ENCODE measurements around the gene CCND1. TPM values are rescaled to one million over a fixed set of nuclear protein-coding genes. Genes with fewer than 3 reads are reported as not detected.

The CCND1 gene
- total and polyA plus RNA-seq, 10 of the 15 experiments (the other 5 are each of a cell fraction or from before 2014, with no cell fraction given) = 0.09 to 6.6 (median 0.59) TPM; not detected in 2

GRCh38 chr11:69594481-69594880, 46.5 kb upstream of the CCND1 start:
- no TSS peak for BruUV-seq (replicated peaks)

More at GRCh38 chr11:69594481-69594880, 46.5 kb upstream of the CCND1 start:
- ChIA-PET CTCF (no interaction called here), POLR2A (interaction anchor here (0.5 kb wide), 1 partner anchor 133 kb away, joined by 3 read pairs; no protein-coding TSS in a partner anchor), RAD21 (ENCODE audit: unreplicated experiment) (no interaction called here), SMC1A (ENCODE audit: uncharacterized antibody, unreplicated experiment) (no interaction called here)
- no peak overlapping the region for H3K4me3 ChIP-seq
- no peak for DNase-seq (ENCODE audit: low read depth, low spot score)
- no peaks in the 10 kb centered on the region; the same call in 2 of the 3 replicates for H3K9me3 ChIP-seq (replicated peaks; ENCODE audit: control insufficient read depth, insufficient read depth, low read length)
- no peak overlapping the region for H3K9ac ChIP-seq (ENCODE audit: control insufficient read depth, insufficient read depth, low read length)
- intact Hi-C loops (cut with micrococcal nuclease; ENCODE audit: unreplicated experiment) = no loop called here
- H3K4me2 ChIP-seq (ENCODE audit: control insufficient read depth, insufficient read depth) = no peak overlapping the region
- no peak for ATAC-seq
- TF ChIP-seq, protein P1, sequence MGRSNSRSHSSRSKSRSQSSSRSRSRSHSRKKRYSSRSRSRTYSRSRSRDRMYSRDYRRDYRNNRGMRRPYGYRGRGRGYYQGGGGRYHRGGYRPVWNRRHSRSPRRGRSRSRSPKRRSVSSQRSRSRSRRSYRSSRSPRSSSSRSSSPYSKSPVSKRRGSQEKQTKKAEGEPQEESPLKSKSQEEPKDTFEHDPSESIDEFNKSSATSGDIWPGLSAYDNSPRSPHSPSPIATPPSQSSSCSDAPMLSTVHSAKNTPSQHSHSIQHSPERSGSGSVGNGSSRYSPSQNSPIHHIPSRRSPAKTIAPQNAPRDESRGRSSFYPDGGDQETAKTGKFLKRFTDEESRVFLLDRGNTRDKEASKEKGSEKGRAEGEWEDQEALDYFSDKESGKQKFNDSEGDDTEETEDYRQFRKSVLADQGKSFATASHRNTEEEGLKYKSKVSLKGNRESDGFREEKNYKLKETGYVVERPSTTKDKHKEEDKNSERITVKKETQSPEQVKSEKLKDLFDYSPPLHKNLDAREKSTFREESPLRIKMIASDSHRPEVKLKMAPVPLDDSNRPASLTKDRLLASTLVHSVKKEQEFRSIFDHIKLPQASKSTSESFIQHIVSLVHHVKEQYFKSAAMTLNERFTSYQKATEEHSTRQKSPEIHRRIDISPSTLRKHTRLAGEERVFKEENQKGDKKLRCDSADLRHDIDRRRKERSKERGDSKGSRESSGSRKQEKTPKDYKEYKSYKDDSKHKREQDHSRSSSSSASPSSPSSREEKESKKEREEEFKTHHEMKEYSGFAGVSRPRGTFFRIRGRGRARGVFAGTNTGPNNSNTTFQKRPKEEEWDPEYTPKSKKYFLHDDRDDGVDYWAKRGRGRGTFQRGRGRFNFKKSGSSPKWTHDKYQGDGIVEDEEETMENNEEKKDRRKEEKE (IDR thresholded peaks at IDR 0.05) = no peak
- TF ChIP-seq SREBF1 (IDR thresholded peaks at IDR 0.05; ENCODE audit: low read length) = no peak
- no peak for TF ChIP-seq SIX5 (IDR thresholded peaks at IDR 0.05; ENCODE audit: low read depth, low read length, severe bottlenecking)
- TF ChIP-seq ZBED1 (IDR thresholded peaks at IDR 0.05; ENCODE audit: borderline replicate concordance) = no peak
- TF ChIP-seq, protein P2, sequence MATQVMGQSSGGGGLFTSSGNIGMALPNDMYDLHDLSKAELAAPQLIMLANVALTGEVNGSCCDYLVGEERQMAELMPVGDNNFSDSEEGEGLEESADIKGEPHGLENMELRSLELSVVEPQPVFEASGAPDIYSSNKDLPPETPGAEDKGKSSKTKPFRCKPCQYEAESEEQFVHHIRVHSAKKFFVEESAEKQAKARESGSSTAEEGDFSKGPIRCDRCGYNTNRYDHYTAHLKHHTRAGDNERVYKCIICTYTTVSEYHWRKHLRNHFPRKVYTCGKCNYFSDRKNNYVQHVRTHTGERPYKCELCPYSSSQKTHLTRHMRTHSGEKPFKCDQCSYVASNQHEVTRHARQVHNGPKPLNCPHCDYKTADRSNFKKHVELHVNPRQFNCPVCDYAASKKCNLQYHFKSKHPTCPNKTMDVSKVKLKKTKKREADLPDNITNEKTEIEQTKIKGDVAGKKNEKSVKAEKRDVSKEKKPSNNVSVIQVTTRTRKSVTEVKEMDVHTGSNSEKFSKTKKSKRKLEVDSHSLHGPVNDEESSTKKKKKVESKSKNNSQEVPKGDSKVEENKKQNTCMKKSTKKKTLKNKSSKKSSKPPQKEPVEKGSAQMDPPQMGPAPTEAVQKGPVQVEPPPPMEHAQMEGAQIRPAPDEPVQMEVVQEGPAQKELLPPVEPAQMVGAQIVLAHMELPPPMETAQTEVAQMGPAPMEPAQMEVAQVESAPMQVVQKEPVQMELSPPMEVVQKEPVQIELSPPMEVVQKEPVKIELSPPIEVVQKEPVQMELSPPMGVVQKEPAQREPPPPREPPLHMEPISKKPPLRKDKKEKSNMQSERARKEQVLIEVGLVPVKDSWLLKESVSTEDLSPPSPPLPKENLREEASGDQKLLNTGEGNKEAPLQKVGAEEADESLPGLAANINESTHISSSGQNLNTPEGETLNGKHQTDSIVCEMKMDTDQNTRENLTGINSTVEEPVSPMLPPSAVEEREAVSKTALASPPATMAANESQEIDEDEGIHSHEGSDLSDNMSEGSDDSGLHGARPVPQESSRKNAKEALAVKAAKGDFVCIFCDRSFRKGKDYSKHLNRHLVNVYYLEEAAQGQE (IDR thresholded peaks at IDR 0.05; ENCODE audit: low read depth, low read length) = no peak
- no peak for TF ChIP-seq RB1 (IDR thresholded peaks at IDR 0.05; ENCODE audit: borderline replicate concordance)
- TF ChIP-seq NFIC (IDR thresholded peaks at IDR 0.05; ENCODE audit: low read depth, low read length) = no peak
- TF ChIP-seq, protein P3, sequence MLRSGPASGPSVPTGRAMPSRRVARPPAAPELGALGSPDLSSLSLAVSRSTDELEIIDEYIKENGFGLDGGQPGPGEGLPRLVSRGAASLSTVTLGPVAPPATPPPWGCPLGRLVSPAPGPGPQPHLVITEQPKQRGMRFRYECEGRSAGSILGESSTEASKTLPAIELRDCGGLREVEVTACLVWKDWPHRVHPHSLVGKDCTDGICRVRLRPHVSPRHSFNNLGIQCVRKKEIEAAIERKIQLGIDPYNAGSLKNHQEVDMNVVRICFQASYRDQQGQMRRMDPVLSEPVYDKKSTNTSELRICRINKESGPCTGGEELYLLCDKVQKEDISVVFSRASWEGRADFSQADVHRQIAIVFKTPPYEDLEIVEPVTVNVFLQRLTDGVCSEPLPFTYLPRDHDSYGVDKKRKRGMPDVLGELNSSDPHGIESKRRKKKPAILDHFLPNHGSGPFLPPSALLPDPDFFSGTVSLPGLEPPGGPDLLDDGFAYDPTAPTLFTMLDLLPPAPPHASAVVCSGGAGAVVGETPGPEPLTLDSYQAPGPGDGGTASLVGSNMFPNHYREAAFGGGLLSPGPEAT (IDR thresholded peaks at IDR 0.05; ENCODE audit: low read depth) = no peak
- TF ChIP-seq ASH2L (IDR thresholded peaks at IDR 0.05; ENCODE audit: borderline replicate concordance, low read depth) = no peak
- no peak for TF ChIP-seq ZNF384 (IDR thresholded peaks at IDR 0.05; ENCODE audit: borderline replicate concordance, low read depth, low read length)
- no peak for TF ChIP-seq CREM (IDR thresholded peaks at IDR 0.05; ENCODE audit: low read depth)
- no peak for TF ChIP-seq MTA3 (IDR thresholded peaks at IDR 0.05; ENCODE audit: borderline replicate concordance, low read length)
- whole genome bisulfite sequencing (ENCODE audit: insufficient coverage, insufficient replicate concordance, low lambda C conversion rate, missing lambda C conversion rate) = 12% methylated on average over 8 of the region's 11 CpGs
- H2AFZ ChIP-seq (ENCODE audit: control insufficient read depth, low read depth, low read length) = no peak overlapping the region
- in situ Hi-C loops (cut with MboI) = no loop called here
- H3K79me2 ChIP-seq (ENCODE audit: control insufficient read depth, insufficient read depth, low read length) = no peaks in the 10 kb centered on the region
- no peaks in the 10 kb centered on the region for H3K4me1 ChIP-seq (ENCODE audit: control insufficient read depth, insufficient read depth, low read length)
- H3K27me3 ChIP-seq (replicated peaks in 1 of 2; ENCODE audit: control insufficient read depth in 2 of 2, insufficient read depth in 2 of 2, low read length in 1 of 2) = no peaks in the 10 kb centered on the region; a peak in 1 of 4 replicates
- no peak overlapping the region for H3K27ac ChIP-seq (ENCODE audit: control insufficient read depth, insufficient read depth)
- no peaks in the 10 kb centered on the region for H4K20me1 ChIP-seq (ENCODE audit: control insufficient read depth, insufficient read depth)
- no peak for FAIRE-seq
- no peaks in the 10 kb centered on the region for H3K36me3 ChIP-seq (ENCODE audit: control insufficient read depth in 2 of 2, insufficient read depth in 2 of 2, low read length in 1 of 2)
